K562 (cell line): ENCODE measurements around the gene DNASE1L2. TPM values are rescaled to one million over a fixed set of nuclear protein-coding genes. Genes with fewer than 3 reads are reported as not detected.

Experiments
- CBX8 ChIP-seq: fragments of 200-600 bp; sonication (generic); IDR thresholded peaks from 2 replicates; pipeline ENCODE4 v1.6.1; 2012; ENCODE audit warnings: borderline replicate concordance, mixed run types, low read depth, mild to moderate bottlenecking, moderate library complexity, mixed read lengths, low read length, control low read depth, inconsistent platforms; ENCODE audit not compliant: poor library complexity, severe bottlenecking; ENCODE audit errors: extremely low read depth
- CEBPG ChIP-seq, 3 experiments: fragments of 200-800 bp in 1 of 3; sonication (Bioruptor generic) in 1 of 3; sonication (generic) in 1 of 3; formaldehyde crosslinking in 1 of 3; IDR thresholded peaks in 2 of 3; conservative IDR thresholded peaks in 1 of 3; 2 replicates each; pipeline versions ENCODE4 v1.6.1 to v1.8.0; 2016 to 2022; ENCODE audit warnings: missing compliant biosample characterization in 2 of 3, missing genetic modification characterization in 2 of 3, mild to moderate bottlenecking in 1 of 3, missing genetic modification reagents in 1 of 3
- CREM ChIP-seq: IDR thresholded peaks from 2 replicates; pipeline ENCODE4 v1.6.1; 2014; ENCODE audit warnings: antibody characterized with exemption, low read depth
- DMBX1 ChIP-seq: fragments of 250-450 bp; sonication (Bioruptor Pico); IDR thresholded peaks from 2 replicates; pipeline ENCODE4 v1.8.0; 2022; ENCODE audit warnings: inconsistent platforms, mild to moderate bottlenecking, moderate library complexity, borderline replicate concordance
- EGR1 ChIP-seq: fragments of 450-650 bp; conservative IDR thresholded peaks from 2 replicates; pipeline ENCODE4 v1.6.1; 2017; ENCODE audit warnings: mild to moderate bottlenecking
- ESRRB ChIP-seq: fragments of 250-450 bp; sonication (Bioruptor Pico); IDR thresholded peaks from 2 replicates; pipeline ENCODE4 v1.5.0; 2020; ENCODE audit warnings: mild to moderate bottlenecking, moderate library complexity, borderline replicate concordance
- GTF3C2 ChIP-seq: IDR thresholded peaks from 3 replicates; pipeline ENCODE4 v1.6.1; 2011; ENCODE audit warnings: borderline replicate concordance, mild to moderate bottlenecking, moderate library complexity; ENCODE audit not compliant: insufficient read length; ENCODE audit errors: extremely low read depth
- HMG20A ChIP-seq: fragments of 450-650 bp; formaldehyde crosslinking; conservative IDR thresholded peaks from 2 replicates; pipeline ENCODE4 v1.4.0; 2020; ENCODE audit warnings: mild to moderate bottlenecking, mixed read lengths
- KAT7 ChIP-seq: sonication (generic); formaldehyde crosslinking; IDR thresholded peaks from 2 replicates; pipeline ENCODE4 v1.8.0; 2022; ENCODE audit warnings: missing genetic modification reagents, mild to moderate bottlenecking, borderline replicate concordance
- RBM22 ChIP-seq: fragments of 200-400 bp; formaldehyde crosslinking; IDR thresholded peaks from 2 replicates; pipeline ENCODE4 v1.6.1; 2018; ENCODE audit warnings: low read length, low read depth; ENCODE audit not compliant: poor library complexity, severe bottlenecking
- SMARCA4 ChIP-seq: fragments of 450-650 bp; IDR thresholded peaks from 2 replicates; pipeline ENCODE4 v1.6.1; 2016
- TRIM25 ChIP-seq: fragments of 450-650 bp; IDR thresholded peaks from 2 replicates; pipeline ENCODE4 v1.7.0; 2016; ENCODE audit warnings: borderline replicate concordance
- ZKSCAN1 ChIP-seq: fragments of 150-350 bp; IDR thresholded peaks from 2 replicates; pipeline ENCODE4 v1.6.1; 2016; ENCODE audit warnings: low read depth, low read length
- ZNF174 ChIP-seq: fragments of 250-450 bp; sonication (Bioruptor Pico); IDR thresholded peaks from 2 replicates; pipeline ENCODE4 v1.4.0; 2020; ENCODE audit warnings: mild to moderate bottlenecking
- ZNF175 ChIP-seq: fragments of 200-800 bp; sonication (Bioruptor generic); IDR thresholded peaks from 2 replicates; pipeline ENCODE4 v1.6.1; 2016; ENCODE audit warnings: low read depth, mild to moderate bottlenecking, missing genetic modification characterization, missing compliant biosample characterization
- ZNF263 ChIP-seq: sonication (generic); formaldehyde crosslinking; IDR thresholded peaks from 2 replicates; pipeline ENCODE4 v1.8.0; 2022; ENCODE audit warnings: mild to moderate bottlenecking, missing genetic modification reagents, borderline replicate concordance
- polyA plus RNA-seq, 8 experiments: library from polyadenylated mRNA; depleted of rRNA in 4 of 8; stranded (reverse) in 5 of 8; unstranded in 3 of 8; fragments of >200 nt; fragmentation: Nextera tagmentation in 2 of 8; fragmentation: Illumina TruSeq in 1 of 8; extraction: Ambion mirVana in 2 of 8; extraction: Trizol in 1 of 8; gene quantifications; 2 replicates each; pipeline versions ENCODE4 v1.2.1 to v1.2.3, GENCODE V29; 2011 to 2014; ENCODE audit warnings: inconsistent platforms in 1 of 8, missing spikeins in 1 of 8
- total RNA-seq, 7 experiments: library from RNA; depleted of rRNA in 6 of 7; stranded (reverse); fragments of >200 nt in 6 of 7; fragmentation: Illumina TruSeq in 2 of 7; extraction: Trizol in 2 of 7; gene quantifications; 2 replicates each; pipeline versions ENCODE4 v1.2.1 to v1.2.3, GENCODE V29; 2011 to 2021; ENCODE audit warnings: low replicate concordance in 1 of 7
- TF ChIP-seq, protein P1 (sequence below), 2 experiments: fragments of 200-800 bp in 1 of 2; sonication (Bioruptor generic) in 1 of 2; sonication (generic) in 1 of 2; formaldehyde crosslinking in 1 of 2; IDR thresholded peaks in 1 of 2; conservative IDR thresholded peaks in 1 of 2; 2 replicates each; pipeline versions ENCODE4 v1.5.0 to v1.6.1; 2016 to 2020; ENCODE audit warnings: missing compliant biosample characterization in 1 of 2, missing genetic modification characterization in 1 of 2, missing genetic modification reagents in 1 of 2
- TF ChIP-seq, protein P2 (sequence below), 2 experiments: IDR thresholded peaks; 2 replicates each; pipeline ENCODE4 v1.6.1; 2012; ENCODE audit warnings: improper control_type of control experiment in 2 of 2, low read depth in 2 of 2, low read length in 2 of 2, borderline replicate concordance in 1 of 2

Gene DNASE1L2
- total and polyA plus RNA-seq, 9 of the 15 experiments (the other 6 are each of a cell fraction or from before 2014, with no cell fraction given): 0.08 to 2.7 (median 1.7) TPM; not detected in 1

GRCh38 chr16:2214719-2214968 lies 21.6 kb upstream of the DNASE1L2 start, which contains the start of gene PGP (continued):
- TF ChIP-seq, protein P1, sequence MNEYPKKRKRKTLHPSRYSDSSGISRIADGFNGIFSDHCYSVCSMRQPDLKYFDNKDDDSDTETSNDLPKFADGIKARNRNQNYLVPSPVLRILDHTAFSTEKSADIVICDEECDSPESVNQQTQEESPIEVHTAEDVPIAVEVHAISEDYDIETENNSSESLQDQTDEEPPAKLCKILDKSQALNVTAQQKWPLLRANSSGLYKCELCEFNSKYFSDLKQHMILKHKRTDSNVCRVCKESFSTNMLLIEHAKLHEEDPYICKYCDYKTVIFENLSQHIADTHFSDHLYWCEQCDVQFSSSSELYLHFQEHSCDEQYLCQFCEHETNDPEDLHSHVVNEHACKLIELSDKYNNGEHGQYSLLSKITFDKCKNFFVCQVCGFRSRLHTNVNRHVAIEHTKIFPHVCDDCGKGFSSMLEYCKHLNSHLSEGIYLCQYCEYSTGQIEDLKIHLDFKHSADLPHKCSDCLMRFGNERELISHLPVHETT (CRISPR knock-in tag; conservative IDR thresholded peaks at IDR 0.05 in 1 of 2, IDR thresholded peaks at IDR 0.05 in 1 of 2): peak in 1 of 2 experiments; percentile 99; a peak in 2 of 4 replicates
- TF ChIP-seq TRIM25 (no peak), SMARCA4 (no peak), RBM22 (no peak), CEBPG (CRISPR knock-in tag; IDR thresholded peaks at IDR 0.05) (no peak), CEBPG (tag; conservative IDR thresholded peaks at IDR 0.05 in 1 of 2, IDR thresholded peaks at IDR 0.05 in 1 of 2) (no peak), CBX8 (no peak), GTF3C2 (no peak), HMG20A (CRISPR knock-in tag) (no peak), CREM (no peak), ZNF174 (CRISPR knock-in tag) (no peak), DMBX1 (CRISPR knock-in tag) (peak; percentile 91; the same call in 1 of the 2 replicates), ZNF175 (peak; percentile 99), EGR1 (peak; percentile 93; the same call in 1 of the 2 replicates), ZKSCAN1 (0 out of 2 replicates have a peak, but pooled peaks have one; percentile 28), ZNF263 (CRISPR knock-in tag) (no peak), KAT7 (CRISPR knock-in tag) (no peak), ESRRB (CRISPR knock-in tag) (peak; percentile 82; the same call in 1 of the 2 replicates)
- TF ChIP-seq, protein P2, sequence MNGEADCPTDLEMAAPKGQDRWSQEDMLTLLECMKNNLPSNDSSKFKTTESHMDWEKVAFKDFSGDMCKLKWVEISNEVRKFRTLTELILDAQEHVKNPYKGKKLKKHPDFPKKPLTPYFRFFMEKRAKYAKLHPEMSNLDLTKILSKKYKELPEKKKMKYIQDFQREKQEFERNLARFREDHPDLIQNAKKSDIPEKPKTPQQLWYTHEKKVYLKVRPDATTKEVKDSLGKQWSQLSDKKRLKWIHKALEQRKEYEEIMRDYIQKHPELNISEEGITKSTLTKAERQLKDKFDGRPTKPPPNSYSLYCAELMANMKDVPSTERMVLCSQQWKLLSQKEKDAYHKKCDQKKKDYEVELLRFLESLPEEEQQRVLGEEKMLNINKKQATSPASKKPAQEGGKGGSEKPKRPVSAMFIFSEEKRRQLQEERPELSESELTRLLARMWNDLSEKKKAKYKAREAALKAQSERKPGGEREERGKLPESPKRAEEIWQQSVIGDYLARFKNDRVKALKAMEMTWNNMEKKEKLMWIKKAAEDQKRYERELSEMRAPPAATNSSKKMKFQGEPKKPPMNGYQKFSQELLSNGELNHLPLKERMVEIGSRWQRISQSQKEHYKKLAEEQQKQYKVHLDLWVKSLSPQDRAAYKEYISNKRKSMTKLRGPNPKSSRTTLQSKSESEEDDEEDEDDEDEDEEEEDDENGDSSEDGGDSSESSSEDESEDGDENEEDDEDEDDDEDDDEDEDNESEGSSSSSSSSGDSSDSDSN (IDR thresholded peaks at IDR 0.05; ENCODE audit: borderline replicate concordance in 1 of 2, low read depth in 2 of 2, low read length in 2 of 2): 0 out of 4 replicates have a peak, but pooled peaks of 1 of the 2 experiments have one; percentile 1
